Mesenchymal stem cell (in vitro differentiated cells and primary cell): Measurements from ENCODE around the gene JAKMIP2.
A peak's percentile ranks its signal among the peaks of the same experiment; 100 is the strongest.

Experiments
- DNase-seq: peaks from one replicate; pipeline ENCODE4 v3.0.0-alpha.2; 2013
- H2AFZ ChIP-seq: one replicate; pipeline ENCODE4 v1.6.1; 2013; ENCODE audit warnings: low read depth, mild to moderate bottlenecking, control low read depth, inconsistent platforms, low read length, moderate library complexity
- H2AK5ac ChIP-seq: 2 replicates; pipeline ENCODE4 v1.6.1; 2013; ENCODE audit warnings: low read length, moderate library complexity, mild to moderate bottlenecking, inconsistent platforms; ENCODE audit not compliant: severe bottlenecking
- H2BK120ac ChIP-seq: one replicate; pipeline ENCODE4 v1.6.1; 2013; ENCODE audit warnings: low read depth, mild to moderate bottlenecking, inconsistent platforms, low read length, moderate library complexity
- H2BK12ac ChIP-seq, 2 experiments: one replicate each; pipeline ENCODE4 v1.6.1; 2013; ENCODE audit warnings: inconsistent platforms in 2 of 2, low read length in 2 of 2, mild to moderate bottlenecking in 2 of 2, moderate library complexity in 2 of 2, control low read depth in 1 of 2
- H2BK15ac ChIP-seq: one replicate; pipeline ENCODE4 v1.6.1; 2013; ENCODE audit warnings: mild to moderate bottlenecking, low read depth, inconsistent platforms; ENCODE audit not compliant: poor library complexity, severe bottlenecking
- H2BK5ac ChIP-seq: 2 replicates; pipeline ENCODE4 v1.6.1; 2013; ENCODE audit warnings: low read depth, mild to moderate bottlenecking, low read length, control low read depth, inconsistent platforms; ENCODE audit not compliant: poor library complexity, severe bottlenecking
- H3K14ac ChIP-seq, 2 experiments: one replicate each; pipeline ENCODE4 v1.6.1; 2013; ENCODE audit warnings: inconsistent platforms in 2 of 2, low read length in 2 of 2, control low read depth in 1 of 2, mild to moderate bottlenecking in 1 of 2, moderate library complexity in 1 of 2
- H3K18ac ChIP-seq, 2 experiments: one replicate each; pipeline ENCODE4 v1.6.1; 2013; ENCODE audit warnings: inconsistent platforms in 2 of 2, low read length in 2 of 2, control low read depth in 1 of 2, low read depth in 1 of 2, mild to moderate bottlenecking in 1 of 2
- H3K23ac ChIP-seq, 2 experiments: one replicate each; pipeline ENCODE4 v1.6.1; 2013; ENCODE audit warnings: inconsistent platforms in 2 of 2, low read length in 2 of 2, mild to moderate bottlenecking in 2 of 2, moderate library complexity in 2 of 2, control low read depth in 1 of 2
- H3K27ac ChIP-seq: 2 replicates; pipeline ENCODE4 v1.5.1; 2013; ENCODE audit warnings: mild to moderate bottlenecking, moderate library complexity, low read length, control low read depth, inconsistent platforms; ENCODE audit not compliant: poor library complexity, severe bottlenecking
- H3K27me3 ChIP-seq, 2 experiments: 2 replicates each; pipeline versions ENCODE4 v1.6.1 to v1.7.0; 2013; ENCODE audit warnings: low read length in 2 of 2, mild to moderate bottlenecking in 2 of 2, moderate library complexity in 2 of 2, control low read depth in 1 of 2, inconsistent platforms in 1 of 2; ENCODE audit not compliant: control insufficient read depth in 1 of 2, insufficient read depth in 1 of 2
- H3K36me3 ChIP-seq, 2 experiments: 2 replicates each; pipeline versions ENCODE4 v1.6.1 to v1.7.0; 2013; ENCODE audit warnings: low read length in 2 of 2, control low read depth in 1 of 2, inconsistent platforms in 1 of 2, low read depth in 1 of 2, mild to moderate bottlenecking in 1 of 2; ENCODE audit not compliant: insufficient read depth in 2 of 2, control insufficient read depth in 1 of 2
- H3K4ac ChIP-seq, 2 experiments: one replicate each; pipeline ENCODE4 v1.6.1; 2013; ENCODE audit warnings: inconsistent platforms in 2 of 2, low read length in 2 of 2, mild to moderate bottlenecking in 2 of 2, moderate library complexity in 2 of 2, control low read depth in 1 of 2, low read depth in 1 of 2
- H3K4me1 ChIP-seq: 2 replicates; pipeline ENCODE4 v1.6.1; 2013; ENCODE audit warnings: low read depth, low read length, control low read depth; ENCODE audit not compliant: control insufficient read depth, insufficient read depth
- H3K4me2 ChIP-seq: 2 replicates; pipeline ENCODE4 v1.6.1; 2013; ENCODE audit warnings: low read length, mild to moderate bottlenecking, inconsistent platforms; ENCODE audit not compliant: poor library complexity, severe bottlenecking
- H3K4me3 ChIP-seq, 2 experiments: 2 replicates each; pipeline versions ENCODE4 v1.5.1 to v1.7.0; 2013; ENCODE audit warnings: low read length in 2 of 2, mild to moderate bottlenecking in 2 of 2, control low read depth in 1 of 2, low read depth in 1 of 2; ENCODE audit not compliant: insufficient read depth in 1 of 2
- H3K79me1 ChIP-seq: replicated peaks from 2 replicates; pipeline ENCODE4 v1.6.1; 2013; ENCODE audit warnings: mild to moderate bottlenecking, control low read depth, low read length, inconsistent platforms; ENCODE audit not compliant: poor library complexity, severe bottlenecking
- H3K9ac ChIP-seq: 2 replicates; pipeline ENCODE4 v1.7.0; 2013; ENCODE audit warnings: mild to moderate bottlenecking, low read length, moderate library complexity
- H3K9me3 ChIP-seq: 2 replicates; pipeline ENCODE4 v1.7.0; 2013; ENCODE audit warnings: mild to moderate bottlenecking, low read length; ENCODE audit not compliant: control insufficient read depth
- H4K8ac ChIP-seq: one replicate; pipeline ENCODE4 v1.6.1; 2013; ENCODE audit warnings: inconsistent platforms, mild to moderate bottlenecking, low read length, moderate library complexity
- H4K91ac ChIP-seq: one replicate; pipeline ENCODE4 v1.6.1; 2013; ENCODE audit warnings: mild to moderate bottlenecking, low read length, inconsistent platforms
- WGBS: methylation state at CpG from one replicate; pipeline ENCODE4 v1.1.7; 2013; ENCODE audit warnings: mixed read lengths; 5-methylcytosine and 5-hydroxymethylcytosine counted together

Gene JAKMIP2

DNA sequence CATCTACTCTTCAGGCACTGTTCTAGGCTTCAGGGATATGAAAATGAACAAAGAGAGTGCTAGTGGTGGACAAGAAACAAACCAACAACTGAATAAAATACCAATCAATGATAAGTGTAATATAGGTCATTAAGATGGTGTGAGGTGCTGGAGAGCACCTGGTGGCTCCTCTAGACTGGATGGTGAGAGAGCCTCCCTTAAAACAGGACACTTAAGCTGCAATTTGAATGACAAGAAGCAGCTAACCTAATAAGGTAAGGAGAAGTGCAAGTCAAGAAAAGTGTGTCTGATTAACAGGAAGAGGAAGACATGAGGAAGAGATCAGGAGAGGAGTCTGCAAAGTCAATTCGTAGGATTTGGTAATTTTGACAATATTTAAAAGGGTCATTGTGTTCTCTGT is 23.1 kb downstream of the JAKMIP2 start:
- H3K4me1 ChIP-seq: peaks cover under 1% of the 10 kb centered on the region
- no peak overlapping the region for H3K18ac ChIP-seq
- peaks cover 0 to 4% of the 10 kb centered on the region in 2 experiments for H3K27me3 ChIP-seq
- H3K4ac ChIP-seq: no peak overlapping the region
- DNase-seq: no peak
- no peak overlapping the region for H4K91ac ChIP-seq
- no peaks in the 10 kb centered on the region for H3K79me1 ChIP-seq
- H2BK120ac ChIP-seq: no peak overlapping the region
- no peak overlapping the region for H3K23ac ChIP-seq
- H2BK12ac ChIP-seq: no peak overlapping the region
- H2BK15ac ChIP-seq: no peak overlapping the region
- no peak overlapping the region for H3K27ac ChIP-seq
- H4K8ac ChIP-seq: no peak overlapping the region
- WGBS: 52% methylated on average over 1 of the region's 1 CpG
- no peak overlapping the region for H3K4me3 ChIP-seq
- no peak overlapping the region for H3K4me2 ChIP-seq
- no peak overlapping the region for H3K14ac ChIP-seq
- H3K9ac ChIP-seq: no peak overlapping the region
- no peak overlapping the region for H2BK5ac ChIP-seq
- H2AK5ac ChIP-seq: no peak overlapping the region
- H2AFZ ChIP-seq: no peak overlapping the region
- H3K36me3 ChIP-seq: no peaks in the 10 kb centered on the region
- no peaks in the 10 kb centered on the region for H3K9me3 ChIP-seq

DNA sequence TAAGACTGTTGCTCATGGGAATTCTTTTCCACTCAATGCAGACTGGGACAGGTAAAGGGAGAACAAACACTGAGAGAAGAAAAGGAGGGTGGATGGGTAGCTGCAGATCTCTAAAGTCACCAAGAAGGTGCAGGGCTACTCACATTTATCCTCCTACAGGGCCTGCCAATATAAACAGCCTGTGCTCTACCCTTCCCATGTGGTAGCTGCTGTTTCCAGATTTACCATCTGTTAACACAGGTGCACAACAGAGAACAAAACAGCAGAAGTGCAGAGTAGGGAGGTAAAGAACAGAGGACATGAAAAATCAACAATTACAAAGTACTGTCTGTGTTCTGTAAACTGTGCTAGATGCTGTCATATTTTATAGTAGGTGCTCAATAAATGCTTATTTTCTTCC is 26.0 kb downstream of the JAKMIP2 start:
- H3K4ac ChIP-seq: no peak overlapping the region
- no peak for DNase-seq

DNA sequence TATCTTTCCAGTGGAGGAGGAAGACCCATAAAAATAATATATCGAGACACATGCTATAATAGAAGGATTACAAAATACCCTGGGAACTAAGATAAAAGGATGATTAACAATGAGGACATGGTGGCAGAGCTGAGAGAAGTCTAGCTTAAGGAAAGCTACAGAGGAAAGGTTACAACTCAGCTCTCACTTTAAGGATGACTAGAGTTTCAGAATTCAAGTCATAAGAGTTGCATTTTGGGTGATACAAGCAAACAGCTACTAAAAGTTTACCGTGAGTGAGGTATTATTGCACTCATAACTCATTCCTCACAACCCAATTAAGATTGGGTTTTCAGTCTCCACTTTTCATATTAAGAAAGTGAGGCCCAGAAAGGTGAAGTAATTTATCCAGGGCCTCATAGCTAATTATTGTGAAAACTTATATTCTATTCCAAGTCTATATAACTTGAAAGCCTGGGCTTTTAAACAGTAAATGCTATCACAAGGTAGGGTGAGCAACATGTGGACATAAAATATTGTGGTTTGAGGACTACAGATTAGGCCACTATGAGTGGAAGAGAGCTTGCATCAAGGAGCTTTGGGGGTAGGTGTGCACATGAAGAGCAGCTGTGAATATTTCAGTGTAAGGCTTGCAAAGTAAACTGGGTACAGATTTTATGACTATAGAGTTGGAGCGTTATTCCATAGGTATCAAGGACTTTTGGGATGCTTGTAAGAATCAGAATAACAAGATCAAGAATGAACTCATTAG is 28.0 kb downstream of the JAKMIP2 start:
- Histone ChIP-seq H3K9ac (no peak overlapping the region), H4K8ac (no peak overlapping the region), H3K36me3 (no peaks in the 10 kb centered on the region), H2BK12ac (no peak overlapping the region), H3K27ac (no peak overlapping the region), H2BK15ac (no peak overlapping the region), H3K14ac (no peak overlapping the region), H3K18ac (no peak overlapping the region), H2AK5ac (no peak overlapping the region), H2BK120ac (no peak overlapping the region), H4K91ac (no peak overlapping the region), H3K23ac (no peak overlapping the region), H3K27me3 (peaks cover 0 to 4% of the 10 kb centered on the region in 2 experiments), H3K4me3 (no peak overlapping the region), H3K4me1 (no peaks in the 10 kb centered on the region), H2BK5ac (no peak overlapping the region), H2AFZ (no peak overlapping the region), H3K9me3 (no peaks in the 10 kb centered on the region), H3K79me1 (no peaks in the 10 kb centered on the region), H3K4ac (no peak overlapping the region), H3K4me2 (no peak overlapping the region)
- WGBS: 92% methylated on average over 2 of the region's 3 CpGs
- DNase-seq: no peak

More for the DNA sequence above, 26.0 kb downstream of the JAKMIP2 start:
- H2AK5ac ChIP-seq: no peak overlapping the region
- no peak overlapping the region for H4K8ac ChIP-seq
- no peak overlapping the region for H2BK12ac ChIP-seq
- no peaks in the 10 kb centered on the region for H3K4me1 ChIP-seq
- H2BK15ac ChIP-seq: no peak overlapping the region
- no peak overlapping the region for H3K27ac ChIP-seq
- no peaks in the 10 kb centered on the region for H3K9me3 ChIP-seq
- H3K9ac ChIP-seq: no peak overlapping the region
- H2BK120ac ChIP-seq: no peak overlapping the region
- no peak overlapping the region for H4K91ac ChIP-seq
- no peak overlapping the region for H2AFZ ChIP-seq
- no peak overlapping the region for H3K14ac ChIP-seq
- H3K23ac ChIP-seq: no peak overlapping the region
- H3K4me2 ChIP-seq: no peak overlapping the region
- H2BK5ac ChIP-seq: no peak overlapping the region
- H3K27me3 ChIP-seq: peaks cover 0 to 4% of the 10 kb centered on the region in 2 experiments
- no peaks in the 10 kb centered on the region for H3K36me3 ChIP-seq
- H3K18ac ChIP-seq: no peak overlapping the region
- no peaks in the 10 kb centered on the region for H3K79me1 ChIP-seq
- no peak overlapping the region for H3K4me3 ChIP-seq

GRCh38 chr5:147753765-147754164 is 28.8 kb downstream of the JAKMIP2 start:
- Histone ChIP-seq H4K91ac (no peak overlapping the region), H3K79me1 (no peaks in the 10 kb centered on the region), H3K23ac (no peak overlapping the region), H3K27me3 (no peaks in the 10 kb centered on the region), H2BK15ac (no peak overlapping the region), H3K36me3 (no peaks in the 10 kb centered on the region), H2AFZ (no peak overlapping the region), H3K18ac (no peak overlapping the region), H3K27ac (no peak overlapping the region), H2BK120ac (no peak overlapping the region), H3K4me1 (no peaks in the 10 kb centered on the region), H4K8ac (no peak overlapping the region), H3K4me2 (no peak overlapping the region), H3K9me3 (no peaks in the 10 kb centered on the region), H3K9ac (no peak overlapping the region), H2AK5ac (no peak overlapping the region), H3K4me3 (no peak overlapping the region), H2BK5ac (no peak overlapping the region), H2BK12ac (no peak overlapping the region), H3K4ac (no peak overlapping the region), H3K14ac (no peak overlapping the region)
- WGBS: no CpG with 5 or more reads among the region's 1 CpG
- DNase-seq: peak; percentile 14
